Testis (tissue), 2 donors: ENCODE data around the gene PNLIP.

Experiments
- CTCF ChIP-seq, 3 experiments: fragments of 450-650 bp in 2 of 3; fragments of 200-600 bp in 1 of 3; sonication (generic) in 1 of 3; IDR thresholded peaks; one replicate each; pipeline ENCODE4 v1.5.1; 2016 to 2019; ENCODE audit warnings: antibody characterized with exemption in 3 of 3, mild to moderate bottlenecking in 2 of 3, moderate library complexity in 1 of 3
- POLR2A ChIP-seq: fragments of 450-650 bp; IDR thresholded peaks from one replicate; pipeline ENCODE4 v1.6.1; 2017; ENCODE audit warnings: antibody characterized with exemption, mild to moderate bottlenecking, moderate library complexity

- TF ChIP-seq POLR2A (no peak), CTCF (IDR thresholded peaks at IDR 0.05) (no peak)
Observed at GRCh38 chr10:116612107-116612769, 66.5 kb downstream of the PNLIP start.
